Right ventricle myocardium inferior (tissue), 1 donor: ENCODE measurements around the gene SFMBT2. TPM values are rescaled to one million over a fixed set of nuclear protein-coding genes. Genes with fewer than 3 reads are reported as not detected.
"Not testable (repeated sequence)": the region's sequence is repeated elsewhere in the genome, so short reads cannot be mapped to it uniquely, and the experiment has no call there.

Experiments
- ATAC-seq: fragments of 200-7000 bp; cut with Tn5 transposase; one replicate; pipeline ENCODE4 v1.9.1; 2020; ENCODE audit warnings: mild to moderate bottlenecking, moderate library complexity
- DNase-seq: peaks from one replicate; pipeline ENCODE4 v3.0.0; 2021; ENCODE audit errors: missing footprints
- intact Hi-C: fragments of 100-400 bp; cut with DNase I; formaldehyde crosslinking; loops from one replicate; pipeline ENCODE4 v1.11.0; 2022
- total RNA-seq: library from RNA; stranded (reverse); fragmentation: NEBNext Ultra II Directional; extraction: Animal tissue kit (Norgen Biotek cat#: 25700); gene quantifications from one replicate; pipeline ENCODE4 v1.2.1, GENCODE V29; 2021
- donor health status: DM: no; HTN: yes; CAD: no; lungs with severe emphysema.

The SFMBT2 gene
- total RNA-seq, 1 donor from 2014 or later, result 9.6 TPM

DNA sequence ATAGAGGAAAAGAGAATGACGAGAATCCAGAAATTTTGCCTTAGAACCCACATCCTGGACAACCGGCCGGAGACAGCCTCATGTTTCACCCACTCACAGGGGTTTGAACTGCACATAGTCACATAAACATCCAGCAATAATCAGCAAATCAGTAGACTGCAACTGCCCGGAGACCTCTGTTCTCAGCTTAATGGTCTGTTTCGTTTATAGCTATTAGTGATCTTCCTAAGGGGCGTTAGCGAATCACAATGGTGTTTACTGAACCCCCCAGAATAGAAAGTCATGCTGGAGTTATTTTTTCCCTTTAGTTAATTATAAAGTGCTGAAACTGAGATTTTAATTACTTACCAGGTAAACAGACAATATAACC, 98.4 kb downstream of the SFMBT2 start:
- intact Hi-C loops, result loop anchor here (10.0 kb wide), 1 partner anchor 48 kb away; no protein-coding TSS in a partner anchor
- ATAC-seq (no peak), DNase-seq (no peak)

DNA sequence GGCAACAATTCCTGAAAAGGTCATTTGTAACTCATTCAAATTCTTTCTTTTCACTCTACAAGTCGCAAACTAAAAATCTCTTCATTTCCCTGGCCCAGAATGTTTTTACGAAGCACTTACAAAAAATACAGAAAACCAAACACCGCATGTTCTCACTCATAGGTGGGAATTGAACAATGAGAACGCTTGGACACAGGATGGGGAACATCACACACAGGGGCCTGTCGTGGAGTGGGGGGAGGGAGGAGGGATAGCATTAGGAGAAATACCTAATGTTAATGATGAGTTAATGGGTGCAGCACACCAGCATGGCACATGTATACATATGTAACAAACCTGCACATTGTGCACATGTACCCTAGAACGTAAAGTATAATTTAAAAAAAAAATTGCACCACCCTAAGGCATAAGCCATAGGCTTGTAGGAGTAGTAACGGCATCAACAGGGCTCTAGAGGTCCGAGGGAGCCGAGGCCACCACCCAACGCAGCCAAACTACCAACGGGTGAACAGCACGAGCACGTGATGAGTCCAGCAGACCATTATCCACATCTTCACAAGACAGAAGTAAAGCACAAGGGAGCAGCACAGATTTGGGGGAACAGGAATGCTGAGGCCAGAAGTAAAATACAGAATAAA, 98.9 kb downstream of the SFMBT2 start:
- DNase-seq, ATAC-seq: not testable (repeated sequence)
- intact Hi-C loops, result loop anchor here (10.0 kb wide), 1 partner anchor 47 kb away; no protein-coding TSS in a partner anchor

DNA sequence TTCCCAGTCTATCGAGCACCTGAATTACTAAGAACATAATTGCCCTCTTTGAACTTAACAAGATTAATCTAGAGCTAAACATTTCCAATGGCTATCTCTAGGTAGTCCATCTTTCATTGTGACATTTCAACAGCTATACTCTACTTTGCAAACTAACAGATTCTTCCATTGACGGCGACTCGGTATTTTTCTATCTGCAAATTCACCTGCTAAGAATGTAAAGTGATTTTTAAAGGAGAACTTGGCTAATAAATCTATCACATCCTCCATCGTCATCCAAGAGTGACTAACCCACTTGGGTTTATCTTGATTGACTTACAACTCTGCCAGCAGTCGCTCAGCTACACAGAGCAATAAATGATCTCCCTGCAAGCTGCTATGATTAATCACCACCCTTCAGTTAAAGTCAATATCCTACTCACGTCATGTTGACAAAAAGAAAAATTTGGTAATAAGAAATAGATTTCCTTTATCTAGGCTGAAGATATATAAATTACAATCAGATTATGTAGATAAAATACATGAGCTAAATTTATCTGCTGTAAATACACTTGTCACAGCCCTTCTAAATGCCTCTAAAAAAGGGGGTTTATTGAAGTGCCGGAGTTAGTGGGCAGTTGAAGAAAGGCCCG, 99.5 kb downstream of the SFMBT2 start:
- intact Hi-C loops, result loop anchor here (10.0 kb wide), 1 partner anchor 47 kb away; no protein-coding TSS in a partner anchor
- DNase-seq (no peak), ATAC-seq (no peak)

DNA sequence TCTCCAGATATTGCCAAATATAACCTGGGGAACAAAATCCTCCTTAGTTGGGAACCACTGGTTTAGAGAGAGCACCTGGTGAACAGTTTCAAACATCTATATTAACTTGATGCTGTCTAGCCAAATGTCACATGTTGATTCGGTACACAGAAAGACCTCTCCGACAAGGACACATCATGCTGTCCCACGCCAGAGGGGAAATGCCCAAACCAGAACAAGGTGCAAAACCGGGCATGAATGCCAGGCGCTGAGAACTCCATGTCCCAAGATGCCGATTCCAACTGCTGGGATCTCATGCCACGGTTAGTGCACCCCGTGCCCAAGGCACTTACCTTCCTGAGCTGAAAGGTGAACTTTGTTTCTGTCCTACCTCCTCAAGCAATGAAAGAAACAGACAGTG, 100.8 kb downstream of the SFMBT2 start:
- intact Hi-C loops, result loop anchor here (10.0 kb wide), 1 partner anchor 45 kb away; no protein-coding TSS in a partner anchor
- DNase-seq, result no peak
- ATAC-seq, result peak; percentile 85

DNA sequence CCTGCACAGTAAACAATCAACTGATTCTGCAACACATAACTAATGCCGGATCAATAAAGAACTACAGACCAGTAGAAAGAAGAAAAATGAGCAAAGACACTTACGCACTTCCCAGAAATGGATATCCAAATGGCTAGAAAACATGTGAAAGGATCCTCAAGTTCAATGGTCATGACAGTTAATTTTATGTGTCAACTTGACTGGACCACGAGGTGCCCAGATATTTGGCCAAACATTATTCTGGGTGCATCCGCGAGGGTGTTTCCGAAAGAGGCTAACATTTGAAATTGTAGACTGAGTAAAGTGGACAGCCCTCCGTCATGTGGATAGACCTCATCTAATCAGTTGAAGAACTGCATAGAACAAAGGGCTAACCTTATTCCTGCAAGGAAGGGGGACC, 102.0 kb downstream of the SFMBT2 start:
- DNase-seq, result no peak
- ATAC-seq, result no peak

DNA sequence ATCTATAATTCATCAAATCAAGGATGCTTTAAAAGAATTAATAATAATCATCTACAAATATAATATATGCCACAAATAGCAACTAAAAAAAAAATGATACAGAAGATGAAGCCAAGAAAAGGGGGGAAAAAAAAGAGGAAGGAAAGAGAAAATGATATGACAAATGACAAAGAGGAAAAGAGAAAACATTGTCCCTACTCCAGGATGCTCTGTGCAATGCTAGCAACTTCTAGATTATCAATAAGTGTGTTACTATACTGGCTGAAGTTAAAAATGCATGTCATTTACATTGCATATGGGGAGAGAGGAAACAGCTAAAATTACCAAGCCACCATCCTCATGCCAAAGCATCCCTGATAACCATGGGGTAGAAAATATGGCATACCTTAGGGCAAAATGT, 104.2 kb downstream of the SFMBT2 start:
- intact Hi-C loops, result no loop called here

More for the DNA sequence above, 102.0 kb downstream of the SFMBT2 start:
- intact Hi-C loops, result no loop called here

DNA sequence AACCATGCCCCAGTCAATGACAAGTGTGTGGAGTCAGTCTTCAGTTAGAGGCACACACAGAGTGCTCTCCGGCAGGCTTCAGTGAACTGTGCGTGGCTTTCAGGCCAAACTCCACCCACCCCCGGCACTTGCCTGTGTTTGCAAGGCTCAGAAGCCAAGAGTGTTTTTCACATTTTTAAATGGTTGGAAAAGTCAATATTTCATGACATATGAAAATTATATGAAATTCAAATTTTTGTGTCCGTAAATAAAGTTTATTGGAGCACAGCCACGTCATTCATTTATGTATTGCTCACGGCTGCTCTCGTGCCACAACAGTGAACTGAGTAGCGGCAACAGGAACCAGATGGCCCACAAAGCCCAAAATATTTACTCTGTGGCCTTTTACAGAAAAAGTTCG, 104.7 kb downstream of the SFMBT2 start:
- DNase-seq, result no peak
- intact Hi-C loops, result no loop called here
- no peak for ATAC-seq

More for the DNA sequence above, 104.2 kb downstream of the SFMBT2 start:
- DNase-seq, result no peak
- ATAC-seq, result no peak

DNA sequence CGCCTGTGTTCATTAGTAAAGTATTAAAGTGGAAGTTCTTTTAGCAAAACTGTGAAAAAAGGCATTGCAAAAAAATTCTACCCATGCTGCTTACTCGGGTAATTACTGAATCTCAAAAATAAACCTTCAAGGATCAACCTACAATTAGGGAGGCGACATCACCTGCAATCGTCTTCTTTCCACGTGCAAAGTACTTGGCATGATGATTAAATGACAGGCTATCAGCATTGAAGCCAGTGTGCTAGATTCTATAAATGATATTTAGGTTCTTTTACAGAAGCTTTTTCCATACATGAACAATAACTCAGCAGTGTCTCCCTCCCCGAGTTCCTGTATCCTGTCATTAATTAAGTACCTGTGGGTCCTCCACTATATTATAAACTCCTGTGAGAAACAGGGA, 105.8 kb downstream of the SFMBT2 start:
- intact Hi-C loops, result no loop called here
- ATAC-seq, result no peak

DNA sequence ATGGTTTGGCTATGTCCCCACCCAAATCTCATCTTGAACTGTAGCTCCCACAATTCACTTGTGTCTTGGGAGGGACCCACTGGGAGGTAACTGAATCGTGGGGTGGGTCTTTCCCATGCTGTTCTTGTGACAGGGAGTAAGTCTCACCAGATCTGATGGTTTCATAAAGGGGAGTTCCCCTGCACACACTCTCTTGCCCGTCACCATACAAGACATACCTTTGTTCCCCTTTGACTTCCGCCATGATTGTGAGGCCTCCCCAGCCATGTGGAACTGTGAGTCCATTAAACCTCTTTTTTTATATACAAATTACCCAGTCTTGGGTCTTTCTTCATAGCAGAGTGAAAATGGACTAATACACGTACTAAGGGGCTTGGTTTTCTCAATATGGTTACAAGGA, 106.7 kb downstream of the SFMBT2 start:
- intact Hi-C loops, result no loop called here
- no peak for ATAC-seq
- no peak for DNase-seq

More for the DNA sequence above, 105.8 kb downstream of the SFMBT2 start:
- DNase-seq, result no peak

DNA sequence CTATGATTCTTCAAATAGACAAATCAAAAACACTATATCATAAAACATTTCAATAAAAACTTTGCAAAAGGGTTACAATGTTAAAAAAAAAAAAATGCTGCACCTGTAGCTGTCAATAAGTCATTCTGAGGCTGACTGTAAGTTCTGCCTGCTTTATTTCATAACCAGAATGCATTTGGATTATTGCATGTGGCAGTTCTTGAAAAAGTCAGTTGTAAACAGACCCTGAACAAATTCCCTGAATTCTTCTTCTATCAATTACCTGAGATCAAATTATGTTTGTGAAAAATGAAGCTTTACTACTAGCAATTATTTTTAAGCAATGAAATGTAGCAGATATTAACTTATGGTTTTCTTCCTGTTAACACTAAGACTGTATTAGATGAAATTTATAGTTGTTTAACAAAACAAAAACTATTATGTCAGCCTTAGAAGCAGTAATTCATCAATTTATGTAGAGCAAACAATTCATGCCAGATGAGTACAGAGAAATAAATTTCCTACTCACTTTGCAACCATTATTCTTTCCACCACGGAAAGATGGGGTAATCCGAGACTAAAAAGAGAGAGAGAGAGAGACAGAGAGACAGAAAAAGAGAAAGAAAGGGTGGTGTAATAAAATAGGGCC, 107.8 kb downstream of the SFMBT2 start:
- ATAC-seq, result no peak
- intact Hi-C loops, result no loop called here

DNA sequence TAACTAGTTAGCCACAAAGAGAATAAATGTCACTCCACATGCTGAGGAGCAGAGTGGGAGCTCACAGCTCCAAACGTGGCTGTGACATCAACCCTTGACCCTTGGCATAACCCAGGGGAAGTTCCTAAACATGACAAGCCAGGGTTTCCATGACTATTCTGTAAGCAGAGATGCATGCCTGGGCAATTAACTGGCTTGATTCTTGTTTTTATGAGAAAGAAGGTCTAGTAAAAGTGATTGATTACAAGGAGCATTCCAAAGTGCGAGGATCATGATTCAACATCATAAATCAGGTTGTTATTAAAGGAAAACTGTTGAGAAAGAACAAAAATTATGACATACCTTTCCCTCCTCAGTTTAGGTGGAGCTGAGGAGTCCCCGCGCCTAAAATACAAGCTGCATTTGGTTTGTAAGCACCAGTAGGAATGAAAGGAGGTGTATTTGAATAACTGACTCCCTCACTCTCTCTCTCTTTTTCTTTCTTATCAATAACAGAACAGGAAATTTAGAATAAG, 108.4 kb downstream of the SFMBT2 start:
- ATAC-seq, result no peak
- intact Hi-C loops, result no loop called here
- no peak for DNase-seq

More for the DNA sequence above, 107.8 kb downstream of the SFMBT2 start:
- DNase-seq, result no peak

DNA sequence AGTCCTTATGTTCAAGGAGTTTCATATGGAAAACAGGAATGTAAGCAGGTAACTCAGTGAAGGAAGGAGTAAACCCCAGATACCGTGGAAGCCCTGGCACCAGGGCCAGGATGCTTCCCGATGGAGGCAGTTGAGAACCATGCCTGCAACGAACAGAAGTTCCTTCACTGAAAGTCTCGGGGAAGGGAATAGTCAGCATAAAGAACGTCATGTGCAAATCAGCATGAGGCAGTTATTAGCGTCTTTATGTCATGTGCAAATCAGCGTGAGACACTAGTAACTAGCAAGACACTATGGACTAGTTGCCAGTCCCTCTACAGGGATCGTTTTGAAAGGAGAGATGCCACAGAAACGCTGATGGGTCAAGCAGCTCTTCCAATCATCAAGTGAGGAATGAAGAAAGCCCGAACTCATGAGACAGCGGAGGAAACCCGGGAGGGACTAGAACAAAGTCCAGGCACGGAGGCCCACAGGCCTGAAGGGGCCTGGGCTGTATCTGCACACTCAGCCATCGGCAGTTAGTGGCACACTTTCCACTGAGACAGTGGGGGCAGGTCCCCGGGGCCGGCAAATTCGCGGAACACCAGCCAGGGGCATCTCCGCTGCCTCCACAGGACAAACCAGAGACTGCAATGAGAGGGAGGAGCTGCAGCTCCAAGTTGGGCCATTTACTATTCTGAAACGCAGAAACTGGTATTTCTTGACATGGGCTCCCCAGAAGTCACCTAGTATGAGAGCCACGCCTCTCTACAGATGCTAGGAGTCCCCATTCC, 109.6 kb downstream of the SFMBT2 start:
- ATAC-seq, result peak; percentile 41
- DNase-seq, result no peak
- intact Hi-C loops, result no loop called here

DNA sequence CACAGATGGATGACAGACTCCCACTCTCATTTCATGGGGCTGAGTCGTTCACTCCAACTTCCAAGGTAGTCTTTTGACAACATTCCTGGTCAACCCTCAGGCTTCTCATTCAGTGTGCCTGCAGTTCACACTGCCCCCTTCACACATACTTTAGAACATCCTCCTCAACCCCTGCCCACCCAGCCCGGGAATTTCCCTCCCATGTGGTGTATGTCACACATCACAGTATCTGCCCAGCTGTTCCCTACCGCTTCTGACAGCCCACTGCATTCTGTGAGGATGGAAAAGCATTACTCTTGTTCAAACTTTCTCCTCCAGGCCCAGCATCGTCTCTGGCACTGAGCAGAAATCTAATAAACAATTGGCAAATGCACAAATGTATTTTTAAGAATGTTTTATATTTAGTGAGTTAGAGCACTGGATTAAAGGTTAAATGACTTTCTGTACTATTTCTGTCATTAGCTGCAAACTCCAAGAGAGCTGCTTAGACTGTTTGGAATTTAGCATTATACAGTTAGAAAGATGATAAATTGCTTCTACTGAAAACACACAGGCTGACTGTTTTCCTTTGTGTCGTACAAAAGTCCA, 110.4 kb downstream of the SFMBT2 start:
- ATAC-seq (peak; percentile 30), DNase-seq (no peak)
- intact Hi-C loops, result no loop called here

DNA sequence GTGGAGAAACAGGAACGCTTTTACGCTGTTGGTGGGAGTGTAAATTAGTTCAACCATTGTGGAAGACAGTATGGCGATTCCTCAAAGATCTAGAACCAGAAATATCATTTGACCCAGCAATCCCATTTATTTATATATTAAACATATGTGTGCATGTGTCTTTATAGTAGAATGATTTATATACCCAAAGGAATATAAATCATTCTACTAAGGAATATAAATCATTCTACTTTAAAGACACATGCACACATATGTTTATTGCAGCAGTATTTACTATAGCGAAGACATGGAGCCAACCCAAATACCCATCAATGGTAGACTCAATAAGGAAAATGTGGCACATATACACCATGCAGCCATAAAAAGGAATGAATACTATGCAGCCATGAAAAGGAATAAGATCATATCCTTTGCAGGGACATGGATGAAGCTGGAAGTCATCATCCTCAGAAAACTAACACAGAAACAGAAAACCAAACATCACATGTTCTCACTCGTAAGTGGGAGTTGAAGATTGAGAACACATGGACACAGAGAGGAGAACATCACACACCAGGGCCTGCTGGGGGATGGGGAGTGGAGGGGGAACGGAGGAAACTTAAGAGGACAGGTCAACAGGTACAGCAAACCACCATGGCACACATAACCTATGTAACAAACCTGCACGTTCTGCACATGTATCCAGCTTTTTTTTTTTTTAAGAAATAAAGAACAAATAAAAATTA, 111.1 kb downstream of the SFMBT2 start:
- intact Hi-C loops, DNase-seq, ATAC-seq: not testable (repeated sequence)

DNA sequence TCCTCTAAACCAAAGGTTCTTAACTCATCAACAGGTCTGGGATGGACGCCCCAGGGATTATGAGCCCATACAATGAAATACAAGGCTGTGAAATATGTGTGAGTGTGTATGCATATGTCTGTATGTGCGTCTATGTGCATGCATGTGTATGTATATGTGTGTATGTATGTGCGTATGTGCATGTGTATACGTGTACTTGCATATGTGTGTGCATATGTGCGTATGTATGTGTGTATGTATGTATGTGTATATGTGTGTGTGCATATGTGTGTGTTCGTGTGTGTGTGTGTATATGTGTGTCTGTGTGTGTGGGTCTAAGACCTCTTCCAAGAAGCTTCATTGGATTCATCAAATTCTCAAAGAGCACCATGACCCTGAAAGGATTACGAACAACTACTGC, 112.3 kb downstream of the SFMBT2 start:
- ATAC-seq, result no peak
- no peak for DNase-seq
- intact Hi-C loops, result no loop called here

DNA sequence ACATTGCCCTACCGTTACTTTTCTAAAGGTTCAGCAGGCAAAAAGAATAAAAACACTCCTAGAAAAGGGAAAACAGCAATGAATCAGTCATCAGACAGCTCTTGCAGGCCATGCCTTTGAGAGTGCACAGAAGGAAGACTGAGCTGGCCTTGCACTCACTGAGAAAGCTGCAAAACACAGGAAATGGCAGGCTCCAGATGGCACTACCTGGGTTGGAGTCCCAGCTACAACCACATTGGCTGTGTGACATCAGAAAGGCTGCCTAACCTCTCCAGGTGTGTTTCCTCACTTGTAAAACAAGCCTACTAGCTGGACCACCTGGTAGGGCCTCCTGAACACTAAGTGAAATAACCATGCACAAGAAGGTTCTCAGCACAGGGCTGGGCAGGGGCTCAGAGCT, 113.7 kb downstream of the SFMBT2 start:
- DNase-seq, result no peak
- intact Hi-C loops, result no loop called here
- no peak for ATAC-seq

DNA sequence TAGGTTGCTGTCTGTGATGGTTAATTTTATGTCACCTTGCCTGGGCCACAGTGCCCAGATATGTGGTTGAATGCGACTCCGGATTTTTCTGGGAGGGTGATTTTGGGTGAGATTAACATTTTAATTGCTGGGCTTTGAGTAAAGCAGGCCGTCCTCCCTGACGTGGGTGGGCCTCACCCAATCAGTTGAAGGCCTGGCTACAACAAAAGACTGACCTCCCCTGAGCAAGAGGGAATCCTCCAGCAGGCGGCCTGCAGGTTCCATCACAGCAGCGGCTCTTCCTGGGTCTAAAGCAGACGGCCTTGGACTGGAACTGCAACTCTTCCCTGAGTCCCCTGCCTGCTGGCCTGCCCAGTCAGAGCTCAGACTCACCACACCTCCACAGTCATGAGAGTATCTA, 114.2 kb downstream of the SFMBT2 start:
- no peak for ATAC-seq
- intact Hi-C loops, result no loop called here
- no peak for DNase-seq

DNA sequence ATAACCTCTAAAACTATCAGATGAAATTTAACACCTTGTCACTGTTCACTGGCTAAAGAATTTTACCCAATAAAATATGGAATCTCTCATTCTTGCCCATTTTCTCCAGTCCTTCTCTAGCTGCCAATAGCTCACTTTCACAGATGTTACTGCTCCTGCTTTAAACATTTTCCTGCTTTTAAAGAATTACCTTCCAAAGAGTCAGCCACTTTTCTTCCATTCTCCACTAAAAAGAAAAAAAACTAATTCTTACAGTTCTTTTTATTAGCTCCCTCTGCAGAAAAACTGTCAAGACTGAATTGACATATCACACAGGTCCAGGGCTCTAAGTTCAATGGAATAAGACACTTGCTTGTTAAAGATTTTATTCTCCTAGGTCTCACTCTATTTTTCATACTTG, 114.8 kb downstream of the SFMBT2 start:
- DNase-seq (no peak), ATAC-seq (no peak)
- intact Hi-C loops, result no loop called here
